CD4-positive, alpha-beta T cell treated with Interleukin-15 for 1 hour (primary cell): ENCODE results near the gene MYO5A.
"Not testable (repeated sequence)": the region's sequence is repeated elsewhere in the genome, so short reads cannot be mapped to it uniquely, and the experiment has no call there.

Experiments used
- DNase-seq: peaks from one replicate; pipeline ENCODE4 v3.0.0-alpha.2; 2020

MYO5A gene

DNA sequence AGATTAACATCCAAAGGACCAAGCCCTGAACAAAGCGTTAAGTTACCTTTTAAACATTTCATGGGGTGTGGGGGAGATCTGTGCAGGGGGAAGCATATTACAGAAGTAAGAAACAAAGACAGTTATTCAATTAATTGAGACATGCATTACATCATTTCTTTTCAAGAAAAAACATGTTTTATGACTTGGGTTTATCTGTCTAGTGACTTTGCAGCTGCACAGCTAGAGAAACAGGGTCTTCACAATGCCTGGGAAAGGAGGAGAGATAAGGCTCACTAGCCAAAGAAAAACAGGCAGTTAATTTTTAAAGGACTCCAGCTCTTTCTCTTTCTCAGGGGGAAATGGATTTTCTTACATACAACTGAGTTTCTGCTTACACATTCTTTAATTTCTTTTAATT is 112.1 kb downstream of the MYO5A start:
- DNase-seq, result not testable (repeated sequence)

GRCh38 chr15:52415628-52416027 is 113.1 kb downstream of the MYO5A start:
- DNase-seq, result no peak

GRCh38 chr15:52414936-52415335 is 113.7 kb downstream of the MYO5A start:
- no peak for DNase-seq

DNA sequence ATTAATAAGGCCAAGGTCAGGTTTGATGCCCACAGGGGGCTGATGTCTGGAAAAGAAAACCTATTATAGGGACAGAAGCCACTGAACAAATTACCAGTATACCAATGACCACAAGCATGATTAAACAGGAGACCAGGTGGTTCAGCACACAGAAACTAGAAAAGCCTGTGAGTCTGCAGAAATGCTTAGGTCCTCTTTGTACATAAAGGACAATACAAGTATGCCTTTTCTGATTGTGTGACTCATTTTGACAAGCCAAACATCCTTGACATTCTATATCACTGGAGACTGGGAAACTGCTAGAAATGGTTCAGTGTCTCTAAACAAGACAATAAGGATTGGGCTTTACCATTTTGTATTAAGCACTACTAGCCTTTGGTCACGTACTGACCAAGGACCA is 119.9 kb downstream of the MYO5A start:
- no peak for DNase-seq

GRCh38 chr15:52407374-52407773 is 121.3 kb downstream of the MYO5A start:
- no peak for DNase-seq

DNA sequence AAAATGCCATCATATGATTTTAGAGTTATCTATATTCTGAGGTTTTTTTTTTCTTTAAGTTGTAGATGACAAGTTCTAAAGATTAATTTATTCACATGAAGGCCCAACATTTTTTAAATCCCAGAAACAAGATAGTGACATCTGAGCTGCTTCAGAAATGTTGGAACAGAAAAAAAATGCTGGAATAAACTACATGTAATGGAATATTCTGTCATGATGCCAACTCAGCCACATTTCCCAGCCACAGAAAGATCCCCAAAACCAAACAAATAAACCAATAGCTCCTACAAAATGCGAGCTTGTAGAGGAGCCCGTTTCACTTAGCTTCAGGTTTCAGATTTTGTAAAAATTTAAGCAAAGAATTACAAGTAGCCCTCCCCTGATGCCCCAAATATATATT is 122.1 kb downstream of the MYO5A start:
- no peak for DNase-seq

- DNase-seq, result no peak
Measured at GRCh38 chr15:52405856-52406255, 122.8 kb downstream of the MYO5A start.

GRCh38 chr15:52397118-52397517 is 131.6 kb downstream of the MYO5A start:
- no peak for DNase-seq

GRCh38 chr15:52394118-52394517 is 134.6 kb downstream of the MYO5A start:
- no peak for DNase-seq

GRCh38 chr15:52392008-52392687 is 136.5 kb downstream of the MYO5A start:
- DNase-seq, result no peak

DNA sequence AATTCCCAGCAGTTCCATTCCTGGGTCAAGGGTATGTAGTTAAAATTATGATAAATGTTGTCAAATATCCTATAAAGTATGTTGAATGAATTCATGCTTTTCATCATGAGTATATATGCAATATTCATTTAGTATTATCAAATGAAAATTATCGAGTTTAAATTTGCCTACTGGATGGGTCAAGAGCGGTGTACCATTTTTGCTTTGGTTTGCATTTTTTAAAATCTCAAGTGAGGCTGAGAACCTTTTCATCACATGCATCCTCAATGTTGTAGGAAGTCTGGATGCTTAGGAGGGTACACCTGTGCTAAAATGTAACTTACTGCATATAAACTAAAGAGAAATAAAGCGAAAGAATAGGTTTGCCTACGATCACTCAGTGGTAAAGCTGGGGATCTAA is 137.6 kb downstream of the MYO5A start:
- DNase-seq, result no peak

GRCh38 chr15:52385670-52386069 is 143.0 kb downstream of the MYO5A start:
- DNase-seq, result no peak

DNA sequence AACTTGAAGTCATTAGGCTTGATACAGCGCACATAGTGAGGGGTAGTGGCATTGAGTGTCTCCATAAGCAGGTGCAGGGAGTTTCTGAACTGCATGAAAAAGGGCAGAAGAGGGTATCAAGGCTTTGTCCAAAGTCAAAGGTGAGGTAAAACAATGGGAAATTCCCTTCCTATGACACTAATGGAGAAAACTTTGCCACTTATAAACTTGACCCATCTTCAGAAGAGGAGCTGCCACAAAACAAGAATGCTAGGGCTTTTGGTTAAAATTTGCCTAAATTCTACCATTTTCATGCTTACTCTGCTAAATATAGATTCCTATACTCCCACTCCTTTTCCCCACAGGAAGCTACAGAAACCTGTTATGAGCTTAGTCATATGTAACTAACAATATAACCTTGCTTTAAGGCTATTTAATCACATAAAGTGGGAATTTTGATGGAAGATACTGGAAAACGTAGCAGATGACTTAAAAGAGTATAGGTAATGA is 145.5 kb downstream of the MYO5A start:
- DNase-seq, result no peak

DNA sequence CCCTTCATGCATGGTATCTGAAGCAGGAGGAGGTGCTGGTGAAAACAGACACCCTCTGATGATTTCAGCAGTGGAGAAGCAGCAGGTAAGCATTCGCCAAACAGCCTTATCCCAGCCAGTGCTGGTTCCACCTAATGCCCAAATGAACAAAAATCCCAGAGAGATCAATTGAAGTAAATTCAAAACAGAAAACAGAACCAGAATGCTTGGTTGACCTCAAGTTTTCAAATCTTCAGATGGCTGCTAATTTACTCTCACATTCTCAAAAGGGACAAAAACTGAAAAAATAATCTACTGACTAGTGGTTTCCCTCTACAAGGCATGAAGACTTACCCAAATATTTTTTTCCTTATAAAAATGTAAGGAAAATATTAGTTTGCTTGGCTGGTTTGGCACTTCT is 146.0 kb downstream of the MYO5A start:
- DNase-seq, result no peak

DNA sequence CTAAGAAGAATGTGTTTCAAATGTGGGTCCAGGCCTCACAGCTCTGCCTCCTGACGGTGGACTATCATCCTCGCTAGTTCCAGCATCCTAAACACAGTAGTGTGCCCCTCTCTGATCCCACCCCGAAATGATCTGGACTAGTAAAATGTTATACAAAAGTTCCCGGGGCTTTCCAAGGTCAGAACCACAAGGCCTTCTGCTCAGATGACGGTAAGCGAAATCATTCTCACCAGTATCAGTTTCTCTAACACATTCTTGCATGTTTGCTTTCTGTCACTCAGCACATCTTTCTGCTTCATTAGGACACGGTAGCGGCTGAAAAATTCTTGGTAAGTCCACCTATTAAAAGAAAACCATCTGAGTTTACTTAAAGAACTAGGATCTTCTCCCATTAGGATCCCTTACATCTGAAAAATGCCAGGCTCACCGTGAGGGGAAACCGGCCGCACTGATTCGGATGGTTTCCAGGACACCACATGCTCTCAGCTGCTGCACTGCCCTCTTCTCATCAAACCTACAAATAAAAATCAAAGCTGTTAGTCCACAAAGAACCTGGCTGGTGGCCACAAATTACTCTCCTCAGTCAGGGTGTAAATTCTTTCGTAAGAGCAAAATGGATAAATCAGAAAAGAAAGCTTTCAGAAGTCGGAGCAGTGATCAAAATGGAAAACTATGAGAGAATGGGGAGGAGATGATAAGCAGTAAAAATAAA is 149.1 kb downstream of the MYO5A start:
- DNase-seq, result no peak

DNA sequence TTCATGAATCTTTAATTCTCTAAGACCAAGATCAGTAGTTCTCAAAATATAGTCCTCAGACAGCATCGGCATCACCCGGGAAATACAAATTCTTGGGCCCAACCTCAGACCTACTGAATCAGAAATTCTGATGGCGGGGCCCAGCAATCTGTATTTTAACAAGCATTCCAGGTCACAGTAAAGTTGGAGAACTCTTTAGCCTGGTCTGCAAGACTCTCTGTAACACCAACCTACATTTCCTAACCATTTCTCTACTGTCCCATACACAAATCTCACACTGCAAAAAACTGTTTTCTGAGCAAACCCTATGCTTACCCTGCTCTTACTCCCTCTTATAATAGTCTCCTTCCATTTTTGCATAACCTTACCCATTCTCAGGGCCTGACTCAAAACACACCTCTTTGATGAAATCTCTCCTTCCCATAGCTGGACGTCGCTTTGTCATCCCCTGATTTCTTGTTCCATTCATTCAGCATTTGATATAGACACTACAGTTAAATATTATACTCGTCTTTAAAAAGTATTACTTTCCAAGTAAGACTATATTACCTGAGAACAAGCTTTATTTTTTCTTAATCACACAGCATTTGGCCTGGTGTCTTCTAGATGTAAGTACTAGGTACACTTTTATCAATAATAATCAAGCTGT is 149.8 kb downstream of the MYO5A start:
- no peak for DNase-seq

GRCh38 chr15:52370010-52370409 is 158.7 kb downstream of the MYO5A start:
- DNase-seq, result peak; percentile 29

GRCh38 chr15:52369455-52369854 is 159.2 kb downstream of the MYO5A start:
- no peak for DNase-seq

DNA sequence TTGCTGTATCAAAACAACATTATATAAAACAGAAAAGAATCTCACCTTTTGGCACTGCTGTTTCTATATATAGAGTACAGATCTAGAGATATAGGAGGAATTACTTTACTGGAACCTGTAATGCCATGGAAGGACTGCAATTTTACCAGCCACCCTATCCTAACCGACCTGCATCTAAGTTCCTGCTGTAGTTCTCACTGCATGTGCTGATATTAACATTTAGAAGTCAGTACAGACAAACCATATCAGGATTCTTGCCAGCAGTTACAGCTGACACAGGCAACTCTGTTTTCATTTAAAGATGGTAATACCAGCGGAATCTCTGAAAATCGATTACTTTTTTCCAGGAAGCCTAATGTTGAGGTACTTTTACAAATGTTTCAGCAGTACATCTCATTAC is 159.7 kb downstream of the MYO5A start:
- no peak for DNase-seq

GRCh38 chr15:52368402-52368801 is 160.3 kb downstream of the MYO5A start:
- no peak for DNase-seq

GRCh38 chr15:52362497-52362896 is 166.2 kb downstream of the MYO5A start:
- DNase-seq, result no peak

DNA sequence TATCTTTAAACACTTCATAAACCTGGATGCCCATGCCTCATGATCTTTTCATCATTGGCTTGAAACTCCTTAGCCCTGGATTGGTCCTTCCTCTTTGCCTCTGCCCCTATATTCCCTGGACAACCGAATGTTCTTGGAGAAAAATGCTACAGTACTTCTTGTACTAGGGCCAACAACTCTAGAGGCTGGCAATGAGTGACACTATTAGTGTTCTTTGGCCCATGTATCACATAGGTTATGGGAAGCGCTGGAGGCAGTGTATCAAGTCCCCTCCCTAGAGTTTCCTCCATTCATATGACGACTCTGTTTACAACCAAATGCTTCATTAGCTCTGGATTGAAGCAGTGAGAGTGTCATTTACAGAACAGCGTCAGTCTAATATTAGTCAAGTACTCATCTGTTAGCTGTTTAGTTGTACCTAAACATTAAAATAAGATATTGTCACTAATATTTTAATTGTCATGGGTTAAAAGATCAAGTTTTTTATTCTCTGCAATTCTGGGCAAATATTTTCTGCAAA is 166.6 kb downstream of the MYO5A start:
- DNase-seq, result no peak

- no peak for DNase-seq
Measured at GRCh38 chr15:52361494-52361893, 167.2 kb downstream of the MYO5A start.
